Mesothelial cell of epicardium (in vitro differentiated cells): ENCODE results near the gene CTNNA2. TPM values are rescaled to one million over a fixed set of nuclear protein-coding genes. Genes with fewer than 3 reads are reported as not detected.

ENCODE experiments used
- DNase-seq, 2 experiments: peaks; one replicate each; pipeline ENCODE4 v3.0.0; 2021; ENCODE audit warnings: low spot score in 2 of 2; ENCODE audit not compliant: unreplicated experiment in 2 of 2
- H3K27ac Mint-ChIP-seq: 2 replicates; pipeline ENCODE4 v1.8.0; 2021; ENCODE audit warnings: mixed read lengths
- H3K27me3 Mint-ChIP-seq: 2 replicates; pipeline ENCODE4 v1.8.0; 2021; ENCODE audit warnings: low read depth, mixed read lengths
- H3K36me3 Mint-ChIP-seq: 2 replicates; pipeline ENCODE4 v1.8.0; 2021; ENCODE audit warnings: mixed read lengths
- H3K4me1 Mint-ChIP-seq: 2 replicates; pipeline ENCODE4 v1.8.0; 2021; ENCODE audit warnings: mixed read lengths
- H3K4me3 Mint-ChIP-seq: 2 replicates; pipeline ENCODE4 v1.8.0; 2021; ENCODE audit warnings: mild to moderate bottlenecking, moderate library complexity, mixed read lengths
- H3K9me3 Mint-ChIP-seq: 2 replicates; pipeline ENCODE4 v1.8.0; 2021; ENCODE audit warnings: mixed read lengths
- total RNA-seq: library from RNA; stranded (reverse); gene quantifications from 3 replicates; pipeline ENCODE4 v1.2.1, GENCODE V29; 2021
- TF ChIP-seq, protein P1 (sequence below): fragments of 200-600 bp; sonication (generic); IDR thresholded peaks from one replicate; pipeline ENCODE4 v1.5.0; 2021; ENCODE audit warnings: antibody characterized with exemption; ENCODE audit not compliant: unreplicated experiment

The CTNNA2 gene
- total RNA-seq, 1 donor from 2014 or later: 4.9 TPM

DNA sequence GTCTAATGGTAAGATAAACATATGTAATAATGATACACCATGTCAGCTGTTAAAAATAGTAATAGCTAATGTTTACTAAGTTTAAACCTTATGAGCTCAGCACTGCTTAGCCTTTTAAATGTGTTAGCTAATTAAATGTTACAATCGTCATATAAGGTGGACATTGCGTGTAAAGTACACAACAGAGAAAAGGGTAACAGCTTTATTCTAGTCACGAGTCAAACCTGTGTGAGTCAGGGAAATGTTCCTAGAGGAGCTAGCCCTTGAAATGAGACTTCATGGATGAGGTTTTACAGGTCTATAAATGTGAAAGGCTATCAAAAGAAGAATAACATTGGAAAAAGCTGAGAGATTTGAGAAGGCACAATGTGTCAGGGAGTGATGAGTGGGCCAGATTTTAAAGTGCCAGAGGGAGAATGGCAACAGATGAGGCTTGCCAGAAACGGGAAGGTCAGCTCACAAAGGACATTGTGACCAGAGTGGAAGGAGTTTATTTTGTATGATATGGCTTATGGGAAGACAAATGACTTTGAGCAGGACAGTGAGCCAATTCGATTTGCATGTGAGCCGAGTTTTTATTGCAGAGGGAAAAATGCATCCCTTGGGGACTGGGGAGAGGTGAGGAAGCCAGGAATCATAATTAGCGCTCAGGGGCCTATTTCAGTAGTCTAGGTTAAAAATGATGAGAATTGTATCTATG, 276.3 kb downstream of the CTNNA2 start:
- Mint-ChIP-seq H3K27me3 (no peaks in the 10 kb centered on the region), H3K4me3 (no peak overlapping the region)

DNA sequence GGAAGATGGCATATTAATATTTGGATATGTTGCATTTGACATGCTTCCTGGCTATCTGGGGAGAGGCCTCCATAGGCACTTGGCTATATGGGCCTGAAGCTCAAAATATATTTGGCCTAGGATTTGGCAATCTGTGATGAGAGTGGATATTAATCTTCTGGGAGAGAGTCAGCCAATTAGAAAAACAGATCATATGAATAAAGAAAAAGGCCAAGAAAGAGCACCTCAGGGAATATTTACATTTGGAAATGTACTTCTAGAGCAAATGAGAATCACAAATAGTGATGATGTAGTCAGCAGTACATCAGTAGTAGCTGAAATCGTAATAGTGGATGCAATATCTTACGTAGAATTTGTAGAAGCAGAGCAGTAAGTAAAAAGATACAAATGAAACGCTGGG, 277.0 kb downstream of the CTNNA2 start:
- Mint-ChIP-seq H3K27ac (no peak overlapping the region), H3K27me3 (no peaks in the 10 kb centered on the region), H3K9me3 (no peaks in the 10 kb centered on the region), H3K4me3 (no peak overlapping the region), H3K36me3 (no peaks in the 10 kb centered on the region), H3K4me1 (no peaks in the 10 kb centered on the region)
- TF ChIP-seq, protein P1, sequence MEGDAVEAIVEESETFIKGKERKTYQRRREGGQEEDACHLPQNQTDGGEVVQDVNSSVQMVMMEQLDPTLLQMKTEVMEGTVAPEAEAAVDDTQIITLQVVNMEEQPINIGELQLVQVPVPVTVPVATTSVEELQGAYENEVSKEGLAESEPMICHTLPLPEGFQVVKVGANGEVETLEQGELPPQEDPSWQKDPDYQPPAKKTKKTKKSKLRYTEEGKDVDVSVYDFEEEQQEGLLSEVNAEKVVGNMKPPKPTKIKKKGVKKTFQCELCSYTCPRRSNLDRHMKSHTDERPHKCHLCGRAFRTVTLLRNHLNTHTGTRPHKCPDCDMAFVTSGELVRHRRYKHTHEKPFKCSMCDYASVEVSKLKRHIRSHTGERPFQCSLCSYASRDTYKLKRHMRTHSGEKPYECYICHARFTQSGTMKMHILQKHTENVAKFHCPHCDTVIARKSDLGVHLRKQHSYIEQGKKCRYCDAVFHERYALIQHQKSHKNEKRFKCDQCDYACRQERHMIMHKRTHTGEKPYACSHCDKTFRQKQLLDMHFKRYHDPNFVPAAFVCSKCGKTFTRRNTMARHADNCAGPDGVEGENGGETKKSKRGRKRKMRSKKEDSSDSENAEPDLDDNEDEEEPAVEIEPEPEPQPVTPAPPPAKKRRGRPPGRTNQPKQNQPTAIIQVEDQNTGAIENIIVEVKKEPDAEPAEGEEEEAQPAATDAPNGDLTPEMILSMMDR: no peak
- DNase-seq: no peak

More for the DNA sequence above, 276.3 kb downstream of the CTNNA2 start:
- H3K36me3 Mint-ChIP-seq: no peaks in the 10 kb centered on the region
- no peaks in the 10 kb centered on the region for H3K4me1 Mint-ChIP-seq
- TF ChIP-seq, protein P1: no peak
- no peak overlapping the region for H3K27ac Mint-ChIP-seq
- no peak for DNase-seq
- H3K9me3 Mint-ChIP-seq: no peaks in the 10 kb centered on the region

DNA sequence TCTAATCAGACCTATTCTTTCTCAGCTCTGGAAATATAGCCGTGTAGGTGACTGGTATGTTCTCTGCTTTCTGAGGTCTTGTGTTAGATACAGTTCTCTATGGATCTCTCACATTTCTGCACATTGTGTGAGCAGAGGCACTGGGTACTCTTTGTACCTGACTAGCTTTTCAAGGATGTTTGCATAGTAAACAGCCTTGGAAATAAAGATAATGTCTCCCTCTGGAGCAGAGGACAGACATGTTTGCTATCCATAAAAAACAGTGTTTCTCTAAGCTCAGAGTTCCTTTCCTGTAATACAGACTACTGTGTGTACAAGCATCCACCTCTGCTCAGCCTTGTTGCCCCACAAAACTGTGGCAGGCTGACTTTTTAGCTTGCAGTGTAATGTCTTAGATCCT, 279.2 kb downstream of the CTNNA2 start:
- no peaks in the 10 kb centered on the region for H3K4me1 Mint-ChIP-seq
- no peaks in the 10 kb centered on the region for H3K9me3 Mint-ChIP-seq
- no peaks in the 10 kb centered on the region for H3K36me3 Mint-ChIP-seq
- no peak for DNase-seq
- H3K4me3 Mint-ChIP-seq: no peak overlapping the region
- TF ChIP-seq, protein P1: no peak
- H3K27ac Mint-ChIP-seq: no peak overlapping the region
- no peaks in the 10 kb centered on the region for H3K27me3 Mint-ChIP-seq

DNA sequence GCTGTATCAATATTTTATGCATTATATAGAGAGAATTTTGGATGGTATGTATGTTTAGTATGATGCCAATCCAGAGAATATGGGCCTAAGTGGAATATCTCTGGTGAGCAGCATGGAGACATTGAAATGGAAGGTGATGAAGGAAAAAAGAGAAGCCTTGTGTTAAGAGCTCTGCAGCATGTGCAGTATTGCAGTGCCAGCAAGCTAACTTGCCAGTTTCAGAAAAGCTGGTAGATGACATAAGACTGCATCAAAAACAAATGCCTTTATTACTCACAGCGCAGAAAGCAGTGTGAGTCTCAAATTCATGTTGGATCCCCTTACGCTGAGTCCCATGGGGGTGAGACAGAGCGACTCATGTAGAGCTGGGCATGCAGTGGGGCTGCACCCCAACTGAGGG, 280.2 kb downstream of the CTNNA2 start:
- no peak for DNase-seq
- Mint-ChIP-seq H3K9me3 (no peaks in the 10 kb centered on the region), H3K4me1 (no peaks in the 10 kb centered on the region), H3K27ac (no peak overlapping the region), H3K4me3 (no peak overlapping the region), H3K27me3 (no peaks in the 10 kb centered on the region), H3K36me3 (no peaks in the 10 kb centered on the region)
- TF ChIP-seq, protein P1: no peak

DNA sequence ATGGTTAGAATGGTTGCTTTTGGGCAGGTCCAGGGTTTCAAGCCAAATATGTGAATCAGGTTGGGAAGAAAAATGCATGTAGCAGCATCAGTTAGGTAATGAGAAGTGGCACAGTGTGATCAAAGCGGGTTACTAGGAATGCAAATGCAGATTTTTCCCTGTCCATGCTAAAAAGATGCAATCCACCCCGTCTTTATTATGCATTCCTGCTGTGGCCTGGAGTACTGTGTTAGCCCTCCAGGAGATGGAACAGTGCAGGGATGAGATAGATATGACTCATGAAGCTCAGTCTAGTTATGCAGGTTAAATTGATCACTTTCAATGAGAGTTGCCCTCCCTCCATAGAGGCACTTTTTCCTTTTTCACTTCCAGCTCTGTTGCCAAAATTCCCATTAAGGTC, 283.8 kb downstream of the CTNNA2 start:
- TF ChIP-seq, protein P1: no peak
- no peak overlapping the region for H3K27ac Mint-ChIP-seq
- no peaks in the 10 kb centered on the region for H3K36me3 Mint-ChIP-seq
- no peak for DNase-seq
- H3K27me3 Mint-ChIP-seq: no peaks in the 10 kb centered on the region
- no peaks in the 10 kb centered on the region for H3K9me3 Mint-ChIP-seq
- H3K4me1 Mint-ChIP-seq: no peaks in the 10 kb centered on the region
- no peak overlapping the region for H3K4me3 Mint-ChIP-seq

DNA sequence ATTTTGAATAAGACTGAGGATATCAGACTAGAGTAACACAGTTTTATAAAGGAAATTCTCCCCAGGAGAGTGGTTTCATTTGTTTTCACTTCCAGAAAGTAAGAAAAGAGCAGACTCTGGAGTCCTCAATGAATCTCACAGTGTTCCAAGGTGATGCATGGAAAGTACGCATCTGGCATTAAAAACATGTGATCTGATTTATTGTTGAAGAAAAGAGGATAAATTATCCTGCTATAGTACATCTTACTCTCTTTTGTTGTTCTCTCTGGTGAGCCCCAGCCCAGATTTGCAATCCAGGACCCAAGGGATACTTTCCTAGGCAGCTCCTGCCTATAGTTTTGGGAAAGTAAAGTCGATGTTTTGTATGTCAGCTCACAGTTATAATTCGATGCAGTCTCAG, 285.9 kb downstream of the CTNNA2 start:
- H3K4me3 Mint-ChIP-seq: no peak overlapping the region
- H3K4me1 Mint-ChIP-seq: no peaks in the 10 kb centered on the region
- TF ChIP-seq, protein P1: no peak
- H3K36me3 Mint-ChIP-seq: no peaks in the 10 kb centered on the region
- DNase-seq: no peak
- no peak overlapping the region for H3K27ac Mint-ChIP-seq
- H3K27me3 Mint-ChIP-seq: no peaks in the 10 kb centered on the region
- H3K9me3 Mint-ChIP-seq: no peaks in the 10 kb centered on the region
